ENCODE results near the gene SPTBN4.

Gene SPTBN4

DNA sequence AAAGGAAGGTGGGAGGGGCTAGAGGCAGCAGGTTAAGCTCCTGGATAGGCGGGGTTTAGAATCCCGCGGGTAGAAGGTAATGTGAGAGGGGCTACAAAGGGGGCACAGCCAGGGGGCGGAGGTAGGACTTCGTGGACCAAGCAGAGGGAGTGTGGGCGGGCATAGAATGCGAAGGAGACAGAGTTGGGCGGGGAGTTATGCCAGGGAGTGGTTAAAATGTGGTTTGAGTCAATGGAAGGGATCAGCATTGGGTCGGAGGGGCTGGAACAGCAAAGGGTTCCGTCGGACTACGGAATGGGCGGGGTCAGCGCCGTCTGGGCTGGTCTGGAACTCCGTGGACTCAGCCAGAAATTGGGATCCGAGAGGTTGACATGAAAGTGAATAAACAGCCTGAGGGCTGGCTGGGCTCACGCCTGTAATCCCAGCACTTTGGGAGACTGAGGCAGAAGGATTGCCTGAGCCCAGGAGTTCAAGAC, 137.4 kb downstream of the SPTBN4 start:
- TF ChIP-seq, protein P1, sequence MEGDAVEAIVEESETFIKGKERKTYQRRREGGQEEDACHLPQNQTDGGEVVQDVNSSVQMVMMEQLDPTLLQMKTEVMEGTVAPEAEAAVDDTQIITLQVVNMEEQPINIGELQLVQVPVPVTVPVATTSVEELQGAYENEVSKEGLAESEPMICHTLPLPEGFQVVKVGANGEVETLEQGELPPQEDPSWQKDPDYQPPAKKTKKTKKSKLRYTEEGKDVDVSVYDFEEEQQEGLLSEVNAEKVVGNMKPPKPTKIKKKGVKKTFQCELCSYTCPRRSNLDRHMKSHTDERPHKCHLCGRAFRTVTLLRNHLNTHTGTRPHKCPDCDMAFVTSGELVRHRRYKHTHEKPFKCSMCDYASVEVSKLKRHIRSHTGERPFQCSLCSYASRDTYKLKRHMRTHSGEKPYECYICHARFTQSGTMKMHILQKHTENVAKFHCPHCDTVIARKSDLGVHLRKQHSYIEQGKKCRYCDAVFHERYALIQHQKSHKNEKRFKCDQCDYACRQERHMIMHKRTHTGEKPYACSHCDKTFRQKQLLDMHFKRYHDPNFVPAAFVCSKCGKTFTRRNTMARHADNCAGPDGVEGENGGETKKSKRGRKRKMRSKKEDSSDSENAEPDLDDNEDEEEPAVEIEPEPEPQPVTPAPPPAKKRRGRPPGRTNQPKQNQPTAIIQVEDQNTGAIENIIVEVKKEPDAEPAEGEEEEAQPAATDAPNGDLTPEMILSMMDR (IDR thresholded peaks at IDR 0.05; ENCODE audit: low read length) = no peak
- TF ChIP-seq EZH2phosphoT487 (IDR thresholded peaks at IDR 0.05; ENCODE audit: low read length) = no peak
- Histone ChIP-seq H3K27ac (ENCODE audit: low read length) (no peak overlapping the region), H3K79me2 (ENCODE audit: low read length) (no peaks in the 10 kb centered on the region), H3K9ac (ENCODE audit: low read length) (no peak overlapping the region), H3K9me3 (replicated peaks; ENCODE audit: insufficient read depth, low read length) (no peaks in the 10 kb centered on the region), H2AFZ (ENCODE audit: low read length) (peak overlapping the region; percentile 98), H3K4me2 (ENCODE audit: low read depth, low read length) (peak overlapping the region; percentile 99; the same call in 1 of the 2 replicates), H3K36me3 (replicated peaks; ENCODE audit: insufficient read depth, low read length) (no peaks in the 10 kb centered on the region), H3K27me3 (replicated peaks; ENCODE audit: insufficient read depth, low read length) (peaks cover 25% of the 10 kb centered on the region), H3K4me1 (ENCODE audit: low read length) (peaks cover 35% of the 10 kb centered on the region), H3K4me3 (ENCODE audit: low read length) (peak overlapping the region; percentile 87; the same call in 1 of the 2 replicates), H3F3A (ENCODE audit: insufficient read depth, low read length) (peaks cover 36% of the 10 kb centered on the region), H4K20me1 (ENCODE audit: insufficient read depth, low read length) (no peaks in the 10 kb centered on the region), H3K9me2 (replicated peaks; ENCODE audit: insufficient read depth, low read length) (no peaks in the 10 kb centered on the region)
- DNase-seq = no peak

DNA sequence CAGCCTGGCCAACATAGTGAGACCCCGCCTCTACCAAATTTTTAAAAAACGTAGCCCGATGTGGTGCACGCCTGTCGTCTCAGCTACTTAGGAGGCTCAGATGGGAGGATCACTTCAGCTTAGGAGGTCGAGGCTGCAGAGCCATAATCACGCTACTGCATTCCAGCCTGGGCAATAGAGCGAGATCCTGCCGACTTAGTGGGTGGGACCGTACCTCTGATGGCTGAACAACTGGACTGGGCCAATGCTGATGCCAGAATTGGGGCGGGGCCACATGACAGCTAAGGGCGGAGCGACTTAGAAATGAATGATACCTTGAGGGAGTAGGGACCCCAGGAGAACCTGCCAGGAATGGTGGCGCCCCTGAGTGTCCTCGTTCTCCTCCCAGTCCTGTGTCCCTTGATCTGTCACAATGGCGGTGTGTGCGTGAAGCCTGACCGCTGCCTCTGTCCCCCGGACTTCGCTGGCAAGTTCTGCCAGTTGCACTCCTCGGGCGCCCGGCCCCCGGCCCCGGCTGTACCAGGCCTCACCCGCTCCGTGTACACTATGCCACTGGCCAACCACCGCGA, 137.9 kb downstream of the SPTBN4 start:
- peak; percentile 40 for DNase-seq
- Histone ChIP-seq H3K9me3 (replicated peaks; ENCODE audit: insufficient read depth, low read length) (no peaks in the 10 kb centered on the region), H3K4me3 (ENCODE audit: low read length) (peak overlapping the region; percentile 87), H3K9me2 (replicated peaks; ENCODE audit: insufficient read depth, low read length) (no peaks in the 10 kb centered on the region), H3K27ac (ENCODE audit: low read length) (peak overlapping the region; percentile 79), H3K4me1 (ENCODE audit: low read length) (peaks cover 30% of the 10 kb centered on the region), H3K79me2 (ENCODE audit: low read length) (no peaks in the 10 kb centered on the region), H3K36me3 (replicated peaks; ENCODE audit: insufficient read depth, low read length) (no peaks in the 10 kb centered on the region), H3K4me2 (ENCODE audit: low read depth, low read length) (peak overlapping the region; percentile 99), H3F3A (ENCODE audit: insufficient read depth, low read length) (peaks cover 31% of the 10 kb centered on the region), H2AFZ (ENCODE audit: low read length) (peak overlapping the region; percentile 98), H4K20me1 (ENCODE audit: insufficient read depth, low read length) (no peaks in the 10 kb centered on the region), H3K27me3 (replicated peaks; ENCODE audit: insufficient read depth, low read length) (peaks cover 19% of the 10 kb centered on the region), H3K9ac (ENCODE audit: low read length) (peak overlapping the region; percentile 65; the same call in 1 of the 2 replicates)
- TF ChIP-seq, protein P1 (IDR thresholded peaks at IDR 0.05; ENCODE audit: low read length) = no peak
- no peak for TF ChIP-seq EZH2 (optimal IDR thresholded peaks at IDR 0.05; ENCODE audit: low read depth, low read length)
- TF ChIP-seq EZH2phosphoT487 (IDR thresholded peaks at IDR 0.05; ENCODE audit: low read length) = no peak

DNA sequence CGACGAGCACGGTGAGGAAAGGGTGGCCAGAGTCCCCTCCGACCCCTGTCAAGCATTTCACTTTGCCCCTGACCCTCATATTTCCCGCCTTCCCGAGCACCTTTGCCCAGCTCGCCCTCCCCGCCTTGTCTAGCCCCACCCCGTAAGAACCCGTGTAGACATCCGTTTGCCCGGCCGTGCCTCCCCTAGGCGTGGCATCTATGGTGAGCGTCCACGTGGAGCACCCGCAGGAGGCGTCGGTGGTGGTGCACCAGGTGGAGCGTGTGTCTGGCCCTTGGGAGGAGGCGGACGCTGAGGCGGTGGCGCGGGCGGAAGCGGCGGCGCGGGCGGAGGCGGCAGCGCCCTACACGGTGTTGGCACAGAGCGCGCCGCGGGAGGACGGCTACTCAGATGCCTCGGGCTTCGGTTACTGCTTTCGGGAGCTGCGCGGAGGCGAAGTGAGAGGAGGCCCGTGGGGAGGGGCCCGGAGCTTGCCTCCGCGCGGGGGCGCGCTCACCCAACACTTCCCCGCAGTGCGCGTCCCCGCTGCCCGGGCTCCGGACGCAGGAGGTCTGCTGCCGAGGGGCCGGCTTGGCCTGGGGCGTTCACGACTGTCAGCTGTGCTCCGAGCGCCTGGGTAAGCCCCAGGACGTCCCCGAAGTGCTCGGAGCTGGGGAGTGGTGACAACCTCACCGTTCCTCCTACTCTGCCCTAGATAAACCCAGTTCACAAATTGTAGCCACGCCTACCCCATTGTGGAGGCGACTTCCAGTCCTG, 138.6 kb downstream of the SPTBN4 start:
- Histone ChIP-seq H3K9me2 (replicated peaks; ENCODE audit: insufficient read depth, low read length) (no peaks in the 10 kb centered on the region), H3K9me3 (replicated peaks; ENCODE audit: insufficient read depth, low read length) (no peaks in the 10 kb centered on the region), H3K4me2 (ENCODE audit: low read depth, low read length) (peak overlapping the region; percentile 99), H3K79me2 (ENCODE audit: low read length) (no peaks in the 10 kb centered on the region), H3K27ac (ENCODE audit: low read length) (peak overlapping the region; percentile 79), H2AFZ (ENCODE audit: low read length) (peak overlapping the region; percentile 98), H4K20me1 (ENCODE audit: insufficient read depth, low read length) (no peaks in the 10 kb centered on the region), H3K27me3 (replicated peaks; ENCODE audit: insufficient read depth, low read length) (peaks cover 13% of the 10 kb centered on the region), H3F3A (ENCODE audit: insufficient read depth, low read length) (peaks cover 27% of the 10 kb centered on the region), H3K4me3 (ENCODE audit: low read length) (peak overlapping the region; percentile 87), H3K4me1 (ENCODE audit: low read length) (peaks cover 31% of the 10 kb centered on the region), H3K36me3 (replicated peaks; ENCODE audit: insufficient read depth, low read length) (no peaks in the 10 kb centered on the region), H3K9ac (ENCODE audit: low read length) (peak overlapping the region; percentile 65)
- TF ChIP-seq, protein P1 (IDR thresholded peaks at IDR 0.05; ENCODE audit: low read length) = no peak; the same call in 1 of the 2 replicates
- TF ChIP-seq EZH2phosphoT487 (IDR thresholded peaks at IDR 0.05; ENCODE audit: low read length) (no peak), EZH2 (optimal IDR thresholded peaks at IDR 0.05; ENCODE audit: low read depth, low read length) (no peak)
- DNase-seq = peak; percentile 97

Data from MM.1S (cell line).